Renal cortex interstitium (tissue), 11 donors: ENCODE data around the gene SLC26A5. TPM values are rescaled to one million over a fixed set of nuclear protein-coding genes. Genes with fewer than 3 reads are reported as not detected.
"Not testable (repeated sequence)": the region's sequence is repeated elsewhere in the genome, so short reads cannot be mapped to it uniquely, and the experiment has no call there.

Experiments
- DNase-seq, 11 donors: peaks; one replicate each; pipeline ENCODE4 v3.0.0-alpha.2; 2013; ENCODE audit warnings: low read depth in 9 of 11, low spot score in 4 of 11; ENCODE audit errors: extremely low read depth in 1 of 11
- polyA plus RNA-seq, 3 donors: library from polyadenylated mRNA; unstranded; fragments of 120-200 nt; gene quantifications; one replicate each; pipeline ENCODE4 v1.2.1, GENCODE V29; 2013; ENCODE audit not compliant: insufficient read length in 3 of 3

SLC26A5 gene
- polyA plus RNA-seq, 3 donors, result 0.17 to 0.65 (median 0.22) TPM

- DNase-seq, result no peak
Measured at GRCh38 chr7:103413407-103413806, 32.6 kb downstream of the SLC26A5 start.

- DNase-seq, result no peak
Measured at GRCh38 chr7:103412151-103412550, 33.9 kb downstream of the SLC26A5 start.

GRCh38 chr7:103405789-103406613 is 40.0 kb downstream of the SLC26A5 start:
- DNase-seq, result not testable (repeated sequence)

- DNase-seq, result not testable (repeated sequence)
Measured at GRCh38 chr7:103399687-103400086, 46.3 kb downstream of the SLC26A5 start.

GRCh38 chr7:103398483-103399127 is 47.4 kb downstream of the SLC26A5 start:
- DNase-seq, result no peak

GRCh38 chr7:103396471-103396870 is 49.5 kb downstream of the SLC26A5 start:
- no peak for DNase-seq

GRCh38 chr7:103395071-103395470 is 50.9 kb downstream of the SLC26A5 start:
- DNase-seq, result no peak

- no peak for DNase-seq
Measured at GRCh38 chr7:103394566-103394965, 51.4 kb downstream of the SLC26A5 start.

GRCh38 chr7:103391976-103392375 is 54.0 kb downstream of the SLC26A5 start:
- DNase-seq, result no peak

- no peak for DNase-seq
Measured at GRCh38 chr7:103391150-103391549, 54.9 kb downstream of the SLC26A5 start.

GRCh38 chr7:103389263-103389662 is 56.7 kb downstream of the SLC26A5 start:
- DNase-seq, result no peak

GRCh38 chr7:103388469-103389140 is 57.4 kb downstream of the SLC26A5 start:
- DNase-seq, result no peak

- DNase-seq, result no peak
Measured at GRCh38 chr7:103387242-103387641, 58.8 kb downstream of the SLC26A5 start.

GRCh38 chr7:103382032-103382402 is 64.0 kb downstream of the SLC26A5 start:
- no peak for DNase-seq

- no peak for DNase-seq
Measured at GRCh38 chr7:103381280-103382031, 64.6 kb downstream of the SLC26A5 start.

- DNase-seq, result no peak
Measured at GRCh38 chr7:103380395-103381191, 65.4 kb downstream of the SLC26A5 start.

GRCh38 chr7:103379270-103379975 is 66.6 kb downstream of the SLC26A5 start:
- DNase-seq, result no peak
